Stimulated activated CD8-positive, alpha-beta memory T cell treated with anti-CD3 and anti-CD28 coated beads, Interleukin-12 subunit alpha, Interleukin-12 subunit beta, amount 100 ng/mL, for 24 hours (primary cell): ENCODE data around the gene CFAP141.
"Not testable (repeated sequence)": the region's sequence is repeated elsewhere in the genome, so short reads cannot be mapped to it uniquely, and the experiment has no call there.

ENCODE experiments used
- DNase-seq: peaks from one replicate; pipeline ENCODE4 v3.0.0-alpha.2; 2020; ENCODE audit errors: extremely low read depth

The CFAP141 gene

GRCh38 chr1:154206196-154206595, at the start of gene CFAP141:
CFAP141 (minus strand) TSS chr1:154206333; CDS start chr1:154206307, 26 bp downstream.
- no peak for DNase-seq

- no peak for DNase-seq
These were observed 47.5 kb upstream of the CFAP141 start for GRCh38 chr1:154253671-154254070.

- DNase-seq, result no peak
These were observed 35.7 kb upstream of the CFAP141 start for GRCh38 chr1:154241703-154242351.

GRCh38 chr1:154240294-154240833, 34.2 kb upstream of the CFAP141 start:
- no peak for DNase-seq

- DNase-seq, result no peak
These were observed 33.4 kb upstream of the CFAP141 start for GRCh38 chr1:154239491-154239890.

GRCh38 chr1:154237880-154238506, 31.9 kb upstream of the CFAP141 start:
- no peak for DNase-seq

GRCh38 chr1:154237435-154237834, 31.3 kb upstream of the CFAP141 start:
- DNase-seq, result no peak

GRCh38 chr1:154236855-154237254, 30.7 kb upstream of the CFAP141 start:
- no peak for DNase-seq

- not testable (repeated sequence) for DNase-seq
These were observed 27.0 kb upstream of the CFAP141 start for GRCh38 chr1:154233127-154233526.

- DNase-seq, result not testable (repeated sequence)
These were observed 25.0 kb upstream of the CFAP141 start for GRCh38 chr1:154231112-154231511.

GRCh38 chr1:154225370-154225769, 19.2 kb upstream of the CFAP141 start:
- DNase-seq, result no peak

GRCh38 chr1:154223621-154224020, 17.5 kb upstream of the CFAP141 start:
- DNase-seq, result no peak

GRCh38 chr1:154222918-154223317, 16.8 kb upstream of the CFAP141 start:
- no peak for DNase-seq

GRCh38 chr1:154222518-154222917, 16.4 kb upstream of the CFAP141 start:
- DNase-seq, result no peak

- peak; percentile 40 for DNase-seq
These were observed 15.3 kb upstream of the CFAP141 start for GRCh38 chr1:154221278-154222001.

- DNase-seq, result no peak
These were observed 14.8 kb upstream of the CFAP141 start for GRCh38 chr1:154220970-154221277.

GRCh38 chr1:154220071-154220969, 14.2 kb upstream of the CFAP141 start, which contains the start of gene UBAP2L:
UBAP2L (plus strand) TSS chr1:154220955; CDS start chr1:154225124, 4,169 bp downstream.
- DNase-seq, result peak; percentile 97

- DNase-seq, result no peak
These were observed 13.4 kb upstream of the CFAP141 start for GRCh38 chr1:154219541-154219940.

- DNase-seq, result no peak
These were observed 12.4 kb upstream of the CFAP141 start for GRCh38 chr1:154218545-154218944.

GRCh38 chr1:154213274-154213673, 7.1 kb upstream of the CFAP141 start:
- DNase-seq, result no peak

GRCh38 chr1:154212083-154212482, 6.0 kb upstream of the CFAP141 start:
- no peak for DNase-seq
